NCI-H146 (cell line): ENCODE data around the gene PBX4.

Experiments used
- DNase-seq: peaks from one replicate; lab custom pipeline; 2025; lab: John Stamatoyannopoulos, UW

Gene PBX4

GRCh38 chr19:19554074-19555023 lies 64.1 kb downstream of the PBX4 start:
- peak; percentile 53 for DNase-seq

- DNase-seq, result no peak
Measured at GRCh38 chr19:19553670-19554069, 64.8 kb downstream of the PBX4 start.

GRCh38 chr19:19552798-19553197 lies 65.7 kb downstream of the PBX4 start:
- DNase-seq, result no peak

- no peak for DNase-seq
Measured at GRCh38 chr19:19551853-19552192, 66.7 kb downstream of the PBX4 start.

- no peak for DNase-seq
Measured at GRCh38 chr19:19550972-19551852, 67.3 kb downstream of the PBX4 start.

GRCh38 chr19:19550485-19550929 lies 68.0 kb downstream of the PBX4 start:
- DNase-seq, result no peak

GRCh38 chr19:19549804-19550464 lies 68.6 kb downstream of the PBX4 start:
- no peak for DNase-seq

GRCh38 chr19:19548915-19549759 lies 69.3 kb downstream of the PBX4 start:
- DNase-seq, result no peak

- no peak for DNase-seq
Measured at GRCh38 chr19:19547674-19548336, 70.7 kb downstream of the PBX4 start.

GRCh38 chr19:19546751-19547162 lies 71.7 kb downstream of the PBX4 start:
- DNase-seq, result no peak

GRCh38 chr19:19545707-19546106 lies 72.8 kb downstream of the PBX4 start:
- DNase-seq, result no peak

- DNase-seq, result no peak
Measured at GRCh38 chr19:19544954-19545591, 73.4 kb downstream of the PBX4 start.

GRCh38 chr19:19544257-19544953 lies 74.1 kb downstream of the PBX4 start:
- no peak for DNase-seq

GRCh38 chr19:19543640-19544039 lies 74.8 kb downstream of the PBX4 start:
- no peak for DNase-seq

- no peak for DNase-seq
Measured at GRCh38 chr19:19543101-19543500, 75.4 kb downstream of the PBX4 start.

- no peak for DNase-seq
Measured at GRCh38 chr19:19542507-19542906, 76.0 kb downstream of the PBX4 start.

- no peak for DNase-seq
Measured at GRCh38 chr19:19541616-19542015, 76.9 kb downstream of the PBX4 start.

- DNase-seq, result peak; percentile 97
Measured at GRCh38 chr19:19540715-19541515, 77.6 kb downstream of the PBX4 start.
